Esophagus squamous epithelium (tissue), 5 donors: Measurements from ENCODE around the gene ANP32A. TPM values are rescaled to one million over a fixed set of nuclear protein-coding genes. Genes with fewer than 3 reads are reported as not detected.

Source experiments
- DNase-seq: peaks from one replicate; lab custom pipeline; 2025; lab: John Stamatoyannopoulos, UW
- H3K27ac ChIP-seq, 4 donors: fragments of 200-600 bp; sonication (generic); one replicate each; pipeline ENCODE4 v1.5.1; 2016 to 2019; ENCODE audit warnings: mild to moderate bottlenecking in 1 of 4
- H3K27me3 ChIP-seq, 4 donors: fragments of 200-600 bp; sonication (generic); 1 replicate in 3 of 4; 2 replicates in 1 of 4; pipeline versions ENCODE4 v1.5.1 to v1.6.0; 2017 to 2021; ENCODE audit warnings: antibody characterized with exemption in 1 of 4
- H3K36me3 ChIP-seq, 3 donors: fragments of 200-600 bp; sonication (generic); one replicate each; pipeline ENCODE4 v1.5.1; 2016 to 2019
- H3K4me1 ChIP-seq, 3 donors: fragments of 200-600 bp; sonication (generic); one replicate each; pipeline ENCODE4 v1.5.1; 2017 to 2019
- H3K4me3 ChIP-seq, 4 donors: fragments of 200-600 bp; sonication (generic); 1 replicate in 3 of 4; 2 replicates in 1 of 4; pipeline ENCODE4 v1.5.1; 2016 to 2019; ENCODE audit warnings: mild to moderate bottlenecking in 2 of 4, moderate library complexity in 1 of 4
- H3K9me3 ChIP-seq, 3 donors: fragments of 200-600 bp; sonication (generic); one replicate each; pipeline ENCODE4 v1.5.1; 2016 to 2019
- POLR2A ChIP-seq, 4 donors: fragments of 450-650 bp; IDR thresholded peaks; one replicate each; pipeline ENCODE4 v1.6.1; 2017; ENCODE audit warnings: antibody characterized with exemption in 4 of 4, mild to moderate bottlenecking in 4 of 4, moderate library complexity in 3 of 4
- WGBS, 2 donors: methylation state at CpG; one replicate each; pipeline ENCODE4 v1.1.5; 2018; 5-methylcytosine and 5-hydroxymethylcytosine counted together
- intact Hi-C: fragments of 100-400 bp; cut with DNase I; formaldehyde crosslinking; loops from one replicate; pipeline ENCODE4 v1.15.0; 2022
- total RNA-seq, 4 donors: library from RNA; depleted of rRNA; stranded (reverse); fragments of >200 nt; gene quantifications; one replicate each; pipeline ENCODE4 v1.1.0, GENCODE V29; 2016
- TF ChIP-seq, protein P1 (sequence below), 6 experiments: fragments of 450-650 bp in 4 of 6; fragments of 200-600 bp in 2 of 6; sonication (generic) in 2 of 6; IDR thresholded peaks; one replicate each; pipeline ENCODE4 v1.5.1; 2016 to 2019; ENCODE audit warnings: antibody characterized with exemption in 6 of 6, mild to moderate bottlenecking in 4 of 6, moderate library complexity in 4 of 6
- donor health status: DM: yes; HTN: yes; CAD: no.

ANP32A gene
- total RNA-seq, 4 donors from 2014 or later: 40.1 to 71.5 (median 43.8) TPM

- 71 to 75% methylated on average over 9 of the region's 9 CpGs for WGBS, 2 donors
- TF ChIP-seq POLR2A (IDR thresholded peaks at IDR 0.05): no peak
- TF ChIP-seq, protein P1, sequence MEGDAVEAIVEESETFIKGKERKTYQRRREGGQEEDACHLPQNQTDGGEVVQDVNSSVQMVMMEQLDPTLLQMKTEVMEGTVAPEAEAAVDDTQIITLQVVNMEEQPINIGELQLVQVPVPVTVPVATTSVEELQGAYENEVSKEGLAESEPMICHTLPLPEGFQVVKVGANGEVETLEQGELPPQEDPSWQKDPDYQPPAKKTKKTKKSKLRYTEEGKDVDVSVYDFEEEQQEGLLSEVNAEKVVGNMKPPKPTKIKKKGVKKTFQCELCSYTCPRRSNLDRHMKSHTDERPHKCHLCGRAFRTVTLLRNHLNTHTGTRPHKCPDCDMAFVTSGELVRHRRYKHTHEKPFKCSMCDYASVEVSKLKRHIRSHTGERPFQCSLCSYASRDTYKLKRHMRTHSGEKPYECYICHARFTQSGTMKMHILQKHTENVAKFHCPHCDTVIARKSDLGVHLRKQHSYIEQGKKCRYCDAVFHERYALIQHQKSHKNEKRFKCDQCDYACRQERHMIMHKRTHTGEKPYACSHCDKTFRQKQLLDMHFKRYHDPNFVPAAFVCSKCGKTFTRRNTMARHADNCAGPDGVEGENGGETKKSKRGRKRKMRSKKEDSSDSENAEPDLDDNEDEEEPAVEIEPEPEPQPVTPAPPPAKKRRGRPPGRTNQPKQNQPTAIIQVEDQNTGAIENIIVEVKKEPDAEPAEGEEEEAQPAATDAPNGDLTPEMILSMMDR (IDR thresholded peaks at IDR 0.05): no peak
- H3K9me3 ChIP-seq: no peaks in the 10 kb centered on the region
- intact Hi-C loops: no loop called here
- H3K4me1 ChIP-seq: peaks cover 27 to 89% (median 54%) of the 10 kb centered on the region in 3 donors
- no peak overlapping the region for H3K4me3 ChIP-seq
- no peak overlapping the region for H3K27ac ChIP-seq
- DNase-seq: no peak
- no peaks in the 10 kb centered on the region for H3K27me3 ChIP-seq
- H3K36me3 ChIP-seq: no peaks in the 10 kb centered on the region
These were observed 22.2 kb downstream of the ANP32A start for GRCh38 chr15:68798346-68799094.

- intact Hi-C loops: no loop called here
- no peaks in the 10 kb centered on the region for H3K9me3 ChIP-seq
- DNase-seq: no peak
- no peaks in the 10 kb centered on the region for H3K27me3 ChIP-seq
- H3K4me3 ChIP-seq: no peak overlapping the region
- TF ChIP-seq, protein P1 (IDR thresholded peaks at IDR 0.05): no peak
- H3K36me3 ChIP-seq: no peaks in the 10 kb centered on the region
- 81 to 93% methylated on average over 5 to 6 of the region's 6 CpGs for whole genome bisulfite sequencing, 2 donors
- H3K27ac ChIP-seq: peak overlapping the region in 2 of 4 donors; percentile 7 to 10
- peaks cover 33 to 90% (median 59%) of the 10 kb centered on the region in 3 donors for H3K4me1 ChIP-seq
These were observed 22.9 kb downstream of the ANP32A start for GRCh38 chr15:68797599-68798345.

DNA sequence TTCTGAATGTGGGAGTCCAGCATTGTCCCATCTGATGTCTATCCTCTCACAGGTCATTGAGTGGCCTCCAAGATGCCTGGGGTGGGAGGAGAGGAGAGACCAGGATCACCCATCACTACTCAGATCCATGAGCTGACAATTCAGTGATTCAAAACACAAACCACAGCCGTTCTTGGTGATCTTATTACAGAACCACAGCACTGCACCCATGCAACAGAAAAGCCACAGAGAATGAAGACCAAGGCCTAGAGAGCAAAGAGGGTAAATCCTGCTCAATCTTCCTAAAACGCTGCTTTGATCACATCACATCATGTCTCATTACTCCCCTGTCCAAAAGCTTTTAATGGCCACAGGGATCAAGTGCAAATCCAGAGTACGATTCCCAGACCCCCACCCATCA is 23.5 kb downstream of the ANP32A start:
- 40 to 55% methylated on average over 3 of the region's 3 CpGs for WGBS, 2 donors
- H3K27ac ChIP-seq: peak overlapping the region in 2 of 4 donors; percentile 7 to 10

GRCh38 chr15:68796576-68796975 is 24.1 kb downstream of the ANP32A start:
- no peak for DNase-seq
- no peak for TF ChIP-seq POLR2A (IDR thresholded peaks at IDR 0.05)
- Histone ChIP-seq H3K27me3 (no peaks in the 10 kb centered on the region), H3K36me3 (no peaks in the 10 kb centered on the region), H3K4me1 (peaks cover 43 to 90% (median 59%) of the 10 kb centered on the region in 3 donors), H3K27ac (peak overlapping the region in 2 of 4 donors; percentile 83 to 89), H3K9me3 (no peaks in the 10 kb centered on the region), H3K4me3 (no peak overlapping the region)
- WGBS, 2 donors: 91 to 94% methylated on average over 6 of the region's 6 CpGs
- intact Hi-C loops: no loop called here

More for the DNA sequence above, 23.5 kb downstream of the ANP32A start:
- H3K27me3 ChIP-seq: no peaks in the 10 kb centered on the region
- TF ChIP-seq, protein P1 (IDR thresholded peaks at IDR 0.05): no peak
- no peak for TF ChIP-seq POLR2A (IDR thresholded peaks at IDR 0.05)
- no peaks in the 10 kb centered on the region for H3K36me3 ChIP-seq
- no peak for DNase-seq
- intact Hi-C loops: no loop called here
- H3K9me3 ChIP-seq: no peaks in the 10 kb centered on the region
- no peak overlapping the region for H3K4me3 ChIP-seq
- H3K4me1 ChIP-seq: peaks cover 39 to 90% (median 59%) of the 10 kb centered on the region in 3 donors

GRCh38 chr15:68795298-68795848 is 25.3 kb downstream of the ANP32A start:
- WGBS, 2 donors: 10 to 14% methylated on average over 10 to 13 of the region's 20 CpGs
- no peaks in the 10 kb centered on the region for H3K36me3 ChIP-seq
- no peaks in the 10 kb centered on the region for H3K27me3 ChIP-seq
- H3K4me1 ChIP-seq: peaks cover 54 to 94% (median 67%) of the 10 kb centered on the region in 3 donors
- peak overlapping the region in 3 of 4 donors; percentile 10 to 44 (median 17) for H3K4me3 ChIP-seq
- intact Hi-C loops: no loop called here
- peak; percentile 57 for DNase-seq
- H3K27ac ChIP-seq: peak overlapping the region; percentile 74 to 89 (median 85)
- TF ChIP-seq POLR2A (IDR thresholded peaks at IDR 0.05): peak in 2 of 4 donors; percentile 29 to 49
- TF ChIP-seq, protein P1 (IDR thresholded peaks at IDR 0.05): peak in 1 of 6 experiments; percentile 16
- no peaks in the 10 kb centered on the region for H3K9me3 ChIP-seq
